GM23338 (cell line): ENCODE data around the gene SOWAHB. TPM values are rescaled to one million over a fixed set of nuclear protein-coding genes. Genes with fewer than 3 reads are reported as not detected.

Experiments used
- ATAC-seq: fragments of 200-7000 bp; cut with Tn5 transposase; 3 replicates; pipeline ENCODE4 v1.9.1; 2020
- DNase-seq: peaks from one replicate; pipeline ENCODE4 v3.0.0-alpha.2; 2015; ENCODE audit warnings: low spot score
- H2AFZ ChIP-seq: fragments of 200-600 bp; sonication (generic); 2 replicates; pipeline ENCODE4 v1.8.0; 2016; ENCODE audit warnings: antibody characterized with exemption, mild to moderate bottlenecking, moderate library complexity
- H3F3A ChIP-seq: fragments of 200-600 bp; sonication (generic); replicated peaks from 2 replicates; pipeline ENCODE4 v1.8.0; 2017; ENCODE audit warnings: antibody characterized with exemption, mixed run types, low read depth
- H3K27ac ChIP-seq: fragments of 200-600 bp; sonication (generic); 2 replicates; pipeline ENCODE4 v1.6.1; 2016; ENCODE audit warnings: low read depth
- H3K27me3 ChIP-seq: fragments of 200-600 bp; sonication (generic); 2 replicates; pipeline ENCODE4 v1.8.0; 2016; ENCODE audit warnings: mild to moderate bottlenecking, mixed run types, moderate library complexity; ENCODE audit not compliant: insufficient read depth
- H3K36me3 ChIP-seq: fragments of 200-600 bp; sonication (generic); 2 replicates; pipeline ENCODE4 v1.8.0; 2016; ENCODE audit warnings: mild to moderate bottlenecking; ENCODE audit not compliant: insufficient read depth
- H3K4me1 ChIP-seq: fragments of 200-600 bp; sonication (generic); 2 replicates; pipeline ENCODE4 v1.8.0; 2016; ENCODE audit warnings: mild to moderate bottlenecking, moderate library complexity; ENCODE audit not compliant: insufficient read depth
- H3K4me2 ChIP-seq: fragments of 200-600 bp; sonication (generic); 2 replicates; pipeline ENCODE4 v1.7.1; 2017; ENCODE audit warnings: mixed run types
- H3K4me3 ChIP-seq: fragments of 200-600 bp; sonication (generic); 2 replicates; pipeline ENCODE4 v1.6.1; 2016; ENCODE audit warnings: mixed run types
- H3K79me2 ChIP-seq: fragments of 200-600 bp; sonication (generic); replicated peaks from 2 replicates; pipeline ENCODE4 v1.8.0; 2017; ENCODE audit warnings: mild to moderate bottlenecking; ENCODE audit not compliant: insufficient read depth
- H3K9me2 ChIP-seq: fragments of 200-600 bp; sonication (generic); 2 replicates; pipeline ENCODE4 v1.8.0; 2017; ENCODE audit not compliant: insufficient read depth
- H4K20me1 ChIP-seq: fragments of 200-600 bp; sonication (generic); replicated peaks from 2 replicates; pipeline ENCODE4 v1.8.0; 2017; ENCODE audit warnings: mild to moderate bottlenecking; ENCODE audit not compliant: insufficient read depth
- H3K27ac Mint-ChIP-seq: 2 replicates; pipeline ENCODE4 v1.8.0; 2020; ENCODE audit warnings: inconsistent platforms, mild to moderate bottlenecking, moderate library complexity, mixed read lengths
- H3K27me3 Mint-ChIP-seq: 3 replicates; pipeline ENCODE4 v1.8.0; 2022; ENCODE audit warnings: low read depth, mild to moderate bottlenecking, moderate library complexity, mixed read lengths, inconsistent platforms; ENCODE audit not compliant: insufficient read depth, poor library complexity
- H3K36me3 Mint-ChIP-seq: 3 replicates; pipeline ENCODE4 v1.8.0; 2021; ENCODE audit warnings: low read depth, mild to moderate bottlenecking, inconsistent platforms, moderate library complexity, mixed read lengths
- H3K4me1 Mint-ChIP-seq: 3 replicates; pipeline ENCODE4 v1.8.0; 2020; ENCODE audit warnings: mild to moderate bottlenecking, inconsistent platforms, mixed read lengths
- H3K4me3 Mint-ChIP-seq: 3 replicates; pipeline ENCODE4 v1.8.0; 2021; ENCODE audit warnings: moderate library complexity, mild to moderate bottlenecking, inconsistent platforms, mixed read lengths
- H3K9me3 Mint-ChIP-seq: 3 replicates; pipeline ENCODE4 v1.8.0; 2020; ENCODE audit warnings: moderate library complexity, mild to moderate bottlenecking, inconsistent platforms, mixed read lengths
- EZH2phosphoT487 ChIP-seq: fragments of 200-600 bp; sonication (generic); IDR thresholded peaks from one replicate; pipeline ENCODE4 v1.8.1; 2018; ENCODE audit warnings: antibody characterized with exemption; ENCODE audit not compliant: unreplicated experiment
- JUNB ChIP-seq: IDR thresholded peaks from one replicate; pipeline ENCODE4 v1.6.1; 2016; ENCODE audit warnings: antibody characterized with exemption; ENCODE audit not compliant: unreplicated experiment
- NANOG ChIP-seq: IDR thresholded peaks from 2 replicates; pipeline ENCODE4 v1.6.1; 2016; ENCODE audit warnings: antibody characterized with exemption, borderline replicate concordance
- ZNF114 ChIP-seq: fragments of 250-450 bp; sonication (Bioruptor Pico); IDR thresholded peaks from 2 replicates; pipeline ENCODE4 v1.5.0; 2020; ENCODE audit warnings: mild to moderate bottlenecking, moderate library complexity
- ZNF331 ChIP-seq: fragments of 250-450 bp; sonication (Bioruptor Pico); IDR thresholded peaks from 2 replicates; pipeline ENCODE4 v1.5.0; 2020; ENCODE audit warnings: low read depth, mild to moderate bottlenecking, moderate library complexity
- polyA plus RNA-seq: library from polyadenylated mRNA; unstranded; fragments of >200 nt; fragmentation: Nextera tagmentation; extraction: Ambion mirVana; gene quantifications from 2 replicates; pipeline ENCODE4 v1.2.1, GENCODE V29; 2016
- total RNA-seq: library from RNA; depleted of rRNA; stranded (reverse); fragments of >200 nt; shearing (Covaris generic); gene quantifications from 2 replicates; pipeline ENCODE4 v1.2.3, GENCODE V29; 2014
- TF ChIP-seq, protein P1 (sequence below), 2 experiments: fragments of 200-600 bp in 1 of 2; sonication (generic) in 1 of 2; conservative IDR thresholded peaks; 2 replicates each; pipeline versions ENCODE4 v1.5.1 to v1.6.1; 2016 to 2017; ENCODE audit warnings: antibody characterized with exemption in 2 of 2, low read depth in 2 of 2, mild to moderate bottlenecking in 2 of 2, moderate library complexity in 1 of 2
- TF ChIP-seq, protein P2 (sequence below): fragments of 250-450 bp; sonication (Bioruptor Pico); IDR thresholded peaks from 2 replicates; pipeline ENCODE4 v1.5.0; 2020; ENCODE audit warnings: mild to moderate bottlenecking, moderate library complexity

Gene SOWAHB
- total and polyA plus RNA-seq, 2 experiments from 2014 or later = 0.08 to 2.8 TPM

DNA sequence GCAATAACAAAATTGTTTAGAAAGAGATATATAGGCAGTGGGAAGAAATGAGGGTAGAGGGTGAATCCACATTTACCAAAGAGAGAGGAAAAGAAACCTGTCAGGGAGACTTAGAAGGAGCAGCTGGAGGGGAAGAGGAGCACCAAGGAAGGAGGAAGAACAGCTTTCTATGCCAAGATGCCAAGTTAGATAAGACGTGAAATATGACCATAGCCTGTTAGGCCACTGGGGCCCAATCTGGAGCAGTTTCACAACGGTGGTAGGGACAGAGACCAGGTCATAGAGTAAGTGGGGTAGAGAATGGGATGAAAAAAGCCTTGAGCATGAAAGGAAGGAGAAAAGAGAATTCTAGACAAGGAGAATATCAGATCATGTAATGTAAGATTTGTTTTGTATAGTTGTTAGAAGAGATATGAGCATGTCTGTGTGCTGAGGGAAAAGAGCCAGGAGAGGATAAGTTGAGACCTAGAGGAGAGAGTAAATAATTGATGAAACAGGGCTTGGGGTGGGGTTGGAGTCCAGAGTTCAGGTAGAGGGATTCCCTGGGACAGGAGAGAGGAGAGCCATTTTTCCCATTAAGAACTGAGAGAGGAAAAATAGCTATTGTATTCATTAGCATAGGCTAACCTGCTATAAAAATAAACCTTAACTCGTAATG is 4.4 kb upstream of the SOWAHB start (continued):
- TF ChIP-seq, protein P1, sequence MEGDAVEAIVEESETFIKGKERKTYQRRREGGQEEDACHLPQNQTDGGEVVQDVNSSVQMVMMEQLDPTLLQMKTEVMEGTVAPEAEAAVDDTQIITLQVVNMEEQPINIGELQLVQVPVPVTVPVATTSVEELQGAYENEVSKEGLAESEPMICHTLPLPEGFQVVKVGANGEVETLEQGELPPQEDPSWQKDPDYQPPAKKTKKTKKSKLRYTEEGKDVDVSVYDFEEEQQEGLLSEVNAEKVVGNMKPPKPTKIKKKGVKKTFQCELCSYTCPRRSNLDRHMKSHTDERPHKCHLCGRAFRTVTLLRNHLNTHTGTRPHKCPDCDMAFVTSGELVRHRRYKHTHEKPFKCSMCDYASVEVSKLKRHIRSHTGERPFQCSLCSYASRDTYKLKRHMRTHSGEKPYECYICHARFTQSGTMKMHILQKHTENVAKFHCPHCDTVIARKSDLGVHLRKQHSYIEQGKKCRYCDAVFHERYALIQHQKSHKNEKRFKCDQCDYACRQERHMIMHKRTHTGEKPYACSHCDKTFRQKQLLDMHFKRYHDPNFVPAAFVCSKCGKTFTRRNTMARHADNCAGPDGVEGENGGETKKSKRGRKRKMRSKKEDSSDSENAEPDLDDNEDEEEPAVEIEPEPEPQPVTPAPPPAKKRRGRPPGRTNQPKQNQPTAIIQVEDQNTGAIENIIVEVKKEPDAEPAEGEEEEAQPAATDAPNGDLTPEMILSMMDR (conservative IDR thresholded peaks at IDR 0.05; ENCODE audit: low read depth in 2 of 2) = no peak
- TF ChIP-seq ZNF331 (CRISPR knock-in tag) (no peak), JUNB (no peak)
- TF ChIP-seq, protein P2, sequence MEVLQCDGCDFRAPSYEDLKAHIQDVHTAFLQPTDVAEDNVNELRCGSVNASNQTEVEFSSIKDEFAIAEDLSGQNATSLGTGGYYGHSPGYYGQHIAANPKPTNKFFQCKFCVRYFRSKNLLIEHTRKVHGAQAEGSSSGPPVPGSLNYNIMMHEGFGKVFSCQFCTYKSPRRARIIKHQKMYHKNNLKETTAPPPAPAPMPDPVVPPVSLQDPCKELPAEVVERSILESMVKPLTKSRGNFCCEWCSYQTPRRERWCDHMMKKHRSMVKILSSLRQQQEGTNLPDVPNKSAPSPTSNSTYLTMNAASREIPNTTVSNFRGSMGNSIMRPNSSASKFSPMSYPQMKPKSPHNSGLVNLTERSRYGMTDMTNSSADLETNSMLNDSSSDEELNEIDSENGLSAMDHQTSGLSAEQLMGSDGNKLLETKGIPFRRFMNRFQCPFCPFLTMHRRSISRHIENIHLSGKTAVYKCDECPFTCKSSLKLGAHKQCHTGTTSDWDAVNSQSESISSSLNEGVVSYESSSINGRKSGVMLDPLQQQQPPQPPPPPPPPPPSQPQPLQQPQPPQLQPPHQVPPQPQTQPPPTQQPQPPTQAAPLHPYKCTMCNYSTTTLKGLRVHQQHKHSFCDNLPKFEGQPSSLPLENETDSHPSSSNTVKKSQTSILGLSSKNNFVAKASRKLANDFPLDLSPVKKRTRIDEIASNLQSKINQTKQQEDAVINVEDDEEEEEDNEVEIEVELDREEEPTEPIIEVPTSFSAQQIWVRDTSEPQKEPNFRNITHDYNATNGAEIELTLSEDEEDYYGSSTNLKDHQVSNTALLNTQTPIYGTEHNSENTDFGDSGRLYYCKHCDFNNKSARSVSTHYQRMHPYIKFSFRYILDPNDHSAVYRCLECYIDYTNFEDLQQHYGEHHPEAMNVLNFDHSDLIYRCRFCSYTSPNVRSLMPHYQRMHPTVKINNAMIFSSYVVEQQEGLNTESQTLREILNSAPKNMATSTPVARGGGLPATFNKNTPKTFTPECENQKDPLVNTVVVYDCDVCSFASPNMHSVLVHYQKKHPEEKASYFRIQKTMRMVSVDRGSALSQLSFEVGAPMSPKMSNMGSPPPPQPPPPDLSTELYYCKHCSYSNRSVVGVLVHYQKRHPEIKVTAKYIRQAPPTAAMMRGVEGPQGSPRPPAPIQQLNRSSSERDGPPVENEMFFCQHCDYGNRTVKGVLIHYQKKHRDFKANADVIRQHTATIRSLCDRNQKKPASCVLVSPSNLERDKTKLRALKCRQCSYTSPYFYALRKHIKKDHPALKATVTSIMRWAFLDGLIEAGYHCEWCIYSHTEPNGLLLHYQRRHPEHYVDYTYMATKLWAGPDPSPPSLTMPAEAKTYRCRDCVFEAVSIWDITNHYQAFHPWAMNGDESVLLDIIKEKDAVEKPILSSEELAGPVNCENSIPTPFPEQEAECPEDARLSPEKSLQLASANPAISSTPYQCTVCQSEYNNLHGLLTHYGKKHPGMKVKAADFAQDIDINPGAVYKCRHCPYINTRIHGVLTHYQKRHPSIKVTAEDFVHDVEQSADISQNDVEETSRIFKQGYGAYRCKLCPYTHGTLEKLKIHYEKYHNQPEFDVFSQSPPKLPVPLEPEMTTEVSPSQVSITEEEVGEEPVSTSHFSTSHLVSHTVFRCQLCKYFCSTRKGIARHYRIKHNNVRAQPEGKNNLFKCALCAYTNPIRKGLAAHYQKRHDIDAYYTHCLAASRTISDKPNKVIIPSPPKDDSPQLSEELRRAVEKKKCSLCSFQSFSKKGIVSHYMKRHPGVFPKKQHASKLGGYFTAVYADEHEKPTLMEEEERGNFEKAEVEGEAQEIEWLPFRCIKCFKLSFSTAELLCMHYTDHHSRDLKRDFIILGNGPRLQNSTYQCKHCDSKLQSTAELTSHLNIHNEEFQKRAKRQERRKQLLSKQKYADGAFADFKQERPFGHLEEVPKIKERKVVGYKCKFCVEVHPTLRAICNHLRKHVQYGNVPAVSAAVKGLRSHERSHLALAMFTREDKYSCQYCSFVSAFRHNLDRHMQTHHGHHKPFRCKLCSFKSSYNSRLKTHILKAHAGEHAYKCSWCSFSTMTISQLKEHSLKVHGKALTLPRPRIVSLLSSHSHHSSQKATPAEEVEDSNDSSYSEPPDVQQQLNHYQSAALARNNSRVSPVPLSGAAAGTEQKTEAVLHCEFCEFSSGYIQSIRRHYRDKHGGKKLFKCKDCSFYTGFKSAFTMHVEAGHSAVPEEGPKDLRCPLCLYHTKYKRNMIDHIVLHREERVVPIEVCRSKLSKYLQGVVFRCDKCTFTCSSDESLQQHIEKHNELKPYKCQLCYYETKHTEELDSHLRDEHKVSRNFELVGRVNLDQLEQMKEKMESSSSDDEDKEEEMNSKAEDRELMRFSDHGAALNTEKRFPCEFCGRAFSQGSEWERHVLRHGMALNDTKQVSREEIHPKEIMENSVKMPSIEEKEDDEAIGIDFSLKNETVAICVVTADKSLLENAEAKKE = no peak

- DNase-seq = peak; percentile 17
- H4K20me1 ChIP-seq = no peaks in the 10 kb centered on the region
- peak overlapping the region; percentile 75; the same call in 1 of the 2 replicates for H3K4me2 ChIP-seq
- Mint-ChIP-seq H3K9me3 (no peaks in the 10 kb centered on the region; the same call in 2 of the 3 replicates), H3K4me3 (peak overlapping the region; percentile 75), H3K4me1 (peaks cover 11% of the 10 kb centered on the region), H3K27ac (no peak overlapping the region), H3K36me3 (no peaks in the 10 kb centered on the region; the same call in 2 of the 3 replicates), H3K27me3 (peaks cover 41% of the 10 kb centered on the region)
- H3K9me2 ChIP-seq = peaks cover 10% of the 10 kb centered on the region; the same call in 1 of the 2 replicates
- H2AFZ ChIP-seq = no peak overlapping the region
- H3F3A ChIP-seq = no peaks in the 10 kb centered on the region
- H3K4me3 ChIP-seq = peak overlapping the region; percentile 64; the same call in 1 of the 2 replicates
- no peak overlapping the region for H3K27ac ChIP-seq
- peaks cover 16% of the 10 kb centered on the region for H3K4me1 ChIP-seq
- H3K36me3 ChIP-seq = no peaks in the 10 kb centered on the region
- H3K79me2 ChIP-seq = no peaks in the 10 kb centered on the region
- no peak for ATAC-seq
- H3K27me3 ChIP-seq = peaks cover 63% of the 10 kb centered on the region
- TF ChIP-seq ZNF114 (CRISPR knock-in tag) = no peak
- no peak for TF ChIP-seq NANOG
- TF ChIP-seq JUNB = no peak
- TF ChIP-seq EZH2phosphoT487 = no peak
Measured at GRCh38 chr4:76898949-76899645, 1.2 kb upstream of the SOWAHB start.
